ENCODE data around the gene ZC3H8. TPM values are rescaled to one million over a fixed set of nuclear protein-coding genes. Genes with fewer than 3 reads are reported as not detected.

ZC3H8 gene
- polyA plus RNA-seq, 1 donor: 16.3 TPM

DNA sequence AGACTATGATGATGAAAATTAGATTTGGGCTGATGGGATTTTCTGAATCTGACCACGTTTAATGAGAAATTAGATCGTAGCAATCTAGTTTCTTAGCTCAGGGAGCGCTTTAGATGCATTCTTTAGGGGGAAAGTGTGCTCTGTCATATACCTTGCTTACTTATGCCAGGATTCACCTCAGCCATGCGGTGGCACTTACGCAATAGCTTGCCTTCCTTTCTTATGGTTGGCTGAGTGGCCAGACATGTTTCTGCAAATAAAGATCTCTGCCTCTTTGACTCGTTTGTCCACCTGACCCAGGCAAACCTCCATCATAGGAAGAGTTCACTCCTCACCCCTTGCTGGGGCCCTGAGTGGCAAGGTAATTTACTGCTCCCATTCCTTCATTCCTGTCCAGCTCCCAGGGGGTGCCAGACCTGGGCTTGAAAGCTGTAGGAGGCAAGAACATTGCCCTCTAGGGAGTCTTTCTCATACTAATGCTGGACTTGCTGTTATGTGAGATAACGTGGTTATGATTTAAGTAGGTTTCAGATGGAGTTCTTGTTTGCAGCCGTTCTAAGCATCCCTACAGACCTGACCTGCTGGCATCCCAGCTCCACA lies 59.6 kb downstream of the ZC3H8 start:
- no peak for DNase-seq

DNA sequence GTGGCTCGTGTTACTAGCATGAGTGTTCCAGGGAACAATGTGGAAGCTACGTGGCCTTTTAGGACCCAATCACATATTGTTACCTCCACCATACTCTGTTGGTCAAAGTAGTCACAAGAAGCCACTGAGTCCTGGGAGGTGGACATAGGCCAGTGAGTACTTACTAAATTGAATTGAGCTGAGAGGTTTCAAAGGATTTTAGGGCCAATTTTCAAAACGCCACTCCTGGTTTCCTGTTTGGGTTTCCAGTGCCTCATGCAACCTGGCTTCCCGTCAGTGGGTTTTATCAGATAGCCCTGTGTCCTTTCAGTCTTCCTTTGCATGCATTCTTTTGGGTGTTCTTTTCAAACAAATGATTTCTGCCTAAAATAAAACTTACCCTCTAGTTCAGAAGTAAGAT lies 60.4 kb downstream of the ZC3H8 start:
- no peak for DNase-seq

DNA sequence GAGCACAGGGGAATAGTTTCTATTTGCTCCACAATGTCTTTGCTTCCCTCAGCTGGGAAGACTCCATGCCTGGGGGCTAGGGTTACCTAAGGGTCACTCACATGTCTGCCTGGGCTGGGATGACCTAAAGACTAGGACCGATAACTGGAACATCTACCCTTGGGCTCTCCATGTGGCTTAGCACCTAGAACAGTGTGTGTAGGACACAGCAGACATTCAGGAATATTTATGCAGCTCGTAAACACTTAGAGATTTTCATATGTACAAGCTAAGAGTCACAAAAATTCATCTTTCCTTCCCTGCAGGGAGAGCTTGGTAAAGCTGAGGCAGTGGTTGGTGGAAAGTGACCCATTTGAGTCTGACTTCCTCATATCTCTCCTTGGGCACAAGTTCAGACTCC lies 60.8 kb downstream of the ZC3H8 start:
- no peak for DNase-seq

- no peak for DNase-seq
These were observed 65.8 kb downstream of the ZC3H8 start for GRCh38 chr2:112189001-112189556.

GRCh38 chr2:112187805-112188596 lies 66.8 kb downstream of the ZC3H8 start:
- DNase-seq: no peak

DNA sequence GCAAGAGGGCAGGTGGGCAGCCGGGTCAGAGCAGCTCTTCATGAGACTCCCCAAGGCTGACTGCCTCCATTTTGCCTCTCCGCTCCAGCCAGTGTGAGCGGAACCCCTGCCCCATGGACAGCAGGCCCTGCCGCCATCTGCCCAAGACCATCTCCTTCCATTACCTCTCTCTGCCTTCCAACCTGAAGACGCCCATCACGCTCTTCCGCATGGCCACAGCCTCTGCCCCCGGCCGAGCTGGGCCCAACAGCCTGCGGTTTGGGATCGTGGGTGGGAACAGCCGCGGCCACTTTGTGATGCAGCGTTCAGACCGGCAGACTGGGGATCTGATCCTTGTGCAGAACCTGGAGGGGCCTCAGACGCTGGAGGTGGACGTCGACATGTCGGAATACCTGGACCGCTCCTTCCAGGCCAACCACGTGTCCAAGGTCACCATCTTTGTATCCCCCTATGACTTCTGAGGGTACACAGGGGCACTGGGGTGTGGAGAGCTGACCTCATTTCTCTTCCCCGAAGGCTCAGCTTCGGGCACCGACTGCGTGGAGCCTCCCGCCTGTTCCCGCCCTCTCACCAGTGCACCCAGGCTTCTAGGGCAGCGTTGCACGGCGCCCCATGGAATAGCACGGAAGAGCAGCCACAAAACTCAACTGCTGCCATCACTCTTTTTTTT lies 67.7 kb downstream of the ZC3H8 start:
- DNase-seq: no peak

GRCh38 chr2:112185131-112185530 lies 69.7 kb downstream of the ZC3H8 start:
- DNase-seq: no peak

GRCh38 chr2:112184121-112184520 lies 70.7 kb downstream of the ZC3H8 start:
- DNase-seq: no peak

- DNase-seq: no peak
These were observed 71.4 kb downstream of the ZC3H8 start for GRCh38 chr2:112183327-112184025.

- DNase-seq: no peak
These were observed 72.2 kb downstream of the ZC3H8 start for GRCh38 chr2:112182581-112183034.

DNA sequence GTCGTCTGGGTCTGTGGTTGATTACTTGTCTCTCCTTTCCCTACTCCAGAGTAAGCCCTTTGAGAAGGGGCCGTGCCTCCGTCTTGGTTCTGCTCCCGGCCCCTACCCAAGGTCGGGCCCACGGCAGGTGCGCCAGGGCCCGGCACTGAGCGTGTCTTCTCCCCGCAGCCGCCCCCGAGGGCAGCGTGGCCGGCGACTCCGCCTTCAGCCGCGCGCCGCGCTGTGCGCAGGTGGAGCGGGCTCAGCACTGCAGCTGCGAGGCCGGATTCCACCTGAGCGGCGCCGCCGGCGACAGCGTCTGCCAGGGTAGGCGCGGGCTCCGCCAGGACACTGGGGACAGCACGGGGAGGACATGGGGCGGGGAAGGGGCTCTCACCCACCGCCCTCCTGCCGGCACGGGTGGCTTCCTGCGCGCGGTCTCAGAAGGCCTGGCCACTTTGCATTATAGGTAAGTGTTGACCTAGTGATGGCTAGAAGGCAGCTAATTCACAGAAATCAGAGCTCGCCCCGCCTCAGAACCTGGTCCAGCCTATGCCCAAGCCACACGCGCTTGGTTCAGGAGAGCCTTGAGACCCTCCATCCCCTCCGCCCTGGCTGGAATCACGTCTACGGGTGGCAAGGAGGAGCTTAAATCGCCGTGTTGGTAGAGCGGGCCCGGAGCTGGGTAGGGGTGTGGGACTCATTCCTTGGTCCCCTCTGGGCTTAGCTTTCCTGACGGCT lies 73.1 kb downstream of the ZC3H8 start:
- no peak for DNase-seq

- DNase-seq: no peak
These were observed 78.8 kb downstream of the ZC3H8 start for GRCh38 chr2:112175958-112176573.

GRCh38 chr2:112175333-112175732 lies 79.5 kb downstream of the ZC3H8 start:
- no peak for DNase-seq

DNA sequence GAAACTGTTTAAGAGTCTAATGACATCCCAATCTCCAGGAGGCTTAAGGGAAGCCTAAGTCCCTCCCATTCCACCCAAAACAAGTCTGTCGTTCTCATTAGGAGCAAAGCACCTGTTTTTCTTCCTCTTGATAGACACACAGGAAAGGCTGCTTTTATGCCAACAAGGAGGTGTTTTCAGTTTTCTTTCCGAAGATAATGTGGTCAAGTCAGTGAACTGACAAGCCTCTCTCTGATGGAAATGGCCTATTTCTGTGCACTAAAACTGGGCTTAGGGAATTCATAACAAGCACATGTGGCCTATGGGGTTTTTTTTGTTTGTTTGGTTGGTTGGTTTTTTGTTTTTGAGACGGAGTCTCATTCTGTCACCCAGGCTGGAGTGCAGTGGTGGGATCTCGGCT lies 80.5 kb downstream of the ZC3H8 start:
- no peak for DNase-seq

DNA sequence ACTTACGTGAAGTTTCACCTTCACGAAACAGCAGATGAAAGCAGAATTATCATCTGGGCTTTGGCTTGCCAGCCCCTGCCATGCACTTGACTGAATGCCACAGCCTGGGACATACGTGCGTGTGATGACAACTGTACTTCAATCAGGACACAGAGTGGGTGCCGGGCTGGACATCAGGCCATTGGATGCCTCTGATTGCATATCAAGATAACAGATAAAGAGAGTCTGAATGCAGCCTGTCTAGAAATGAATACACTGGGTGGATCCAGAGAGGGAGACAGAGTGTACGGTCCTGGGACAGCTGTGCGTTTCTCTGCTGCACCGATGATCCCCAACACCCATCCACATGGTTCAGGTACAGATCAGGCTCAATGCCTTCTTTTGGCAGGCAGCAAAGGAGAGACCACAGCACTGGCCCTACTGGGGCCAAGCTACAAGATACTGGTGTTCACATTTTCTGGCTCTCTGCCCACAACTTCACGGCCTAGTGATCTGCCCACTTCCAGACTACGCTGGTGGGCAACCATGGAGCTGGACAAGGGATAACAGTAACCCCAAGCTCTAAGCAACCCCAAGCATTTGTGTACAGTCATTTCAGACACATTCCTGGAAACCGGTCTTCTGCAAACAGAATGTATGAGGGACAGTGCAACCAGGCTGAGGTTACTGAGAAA lies 81.1 kb downstream of the ZC3H8 start:
- no peak for DNase-seq

- DNase-seq: no peak
These were observed 84.3 kb downstream of the ZC3H8 start for GRCh38 chr2:112170495-112170894.

DNA sequence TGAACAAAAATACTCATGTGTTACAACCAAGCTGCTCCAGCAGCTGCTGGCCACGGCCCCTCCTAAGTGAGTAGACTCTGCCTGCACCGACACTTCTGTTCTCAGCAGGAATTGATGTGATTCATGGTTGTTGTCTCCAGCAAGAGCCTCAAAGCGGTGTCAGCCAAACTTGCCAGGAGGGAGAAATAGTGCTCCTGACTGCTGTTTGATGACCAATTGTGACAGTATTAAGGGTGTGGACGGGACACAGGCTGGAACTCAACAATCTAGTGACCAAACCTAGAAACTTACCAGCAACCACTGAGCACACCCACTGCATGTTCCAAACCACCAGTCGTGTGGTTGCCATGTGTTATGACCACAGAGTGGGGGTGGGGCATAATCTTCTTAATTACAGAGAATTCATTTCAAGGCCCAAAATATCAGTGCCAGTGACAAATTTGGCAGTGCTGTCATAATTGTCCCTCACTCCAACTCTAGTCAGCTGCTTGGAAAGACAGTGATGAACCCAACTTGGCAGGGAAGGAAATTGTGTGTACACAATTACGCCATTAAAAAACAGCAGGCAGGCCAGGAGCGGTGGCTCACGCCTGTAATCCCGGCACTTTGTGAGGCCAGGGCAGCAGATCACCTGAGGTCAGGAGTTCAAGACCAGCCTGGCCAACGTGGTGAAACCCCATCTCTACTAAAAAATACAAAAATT lies 86.3 kb downstream of the ZC3H8 start:
- DNase-seq: no peak

DNA sequence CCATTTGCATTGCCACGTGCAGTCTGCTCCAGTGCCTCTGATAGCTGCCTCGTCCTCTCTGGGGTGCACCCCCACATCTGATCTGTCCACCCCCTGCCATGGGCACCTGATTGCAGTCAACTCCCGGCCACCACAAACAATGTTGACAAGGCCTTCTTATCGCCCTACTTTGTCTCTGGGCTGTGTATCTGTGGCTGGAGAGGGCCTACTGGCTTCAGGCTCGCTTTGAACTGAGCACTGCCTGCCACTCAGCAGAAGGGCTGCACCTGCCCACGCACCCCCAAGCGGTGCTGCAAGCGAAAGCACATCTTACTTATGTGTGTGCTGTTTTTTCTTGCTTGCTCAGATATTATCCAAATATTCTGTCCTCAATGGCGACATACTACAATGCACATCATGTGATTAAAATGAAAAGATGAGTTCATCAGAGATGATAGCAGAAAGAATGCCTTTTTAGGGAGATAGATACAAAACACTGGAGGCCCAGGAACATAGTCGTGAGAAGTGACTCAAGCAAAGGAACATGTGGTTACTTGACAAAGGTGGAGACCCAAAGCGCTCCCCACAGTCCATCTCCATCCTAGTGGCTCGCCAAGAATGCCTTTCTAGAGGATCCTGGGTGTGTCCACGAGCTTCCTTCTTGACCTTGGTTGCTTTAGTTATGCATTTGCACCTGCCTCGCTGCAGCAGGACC lies 87.9 kb downstream of the ZC3H8 start:
- DNase-seq: no peak

GRCh38 chr2:112165296-112165695 lies 89.5 kb downstream of the ZC3H8 start:
- DNase-seq: no peak

DNA sequence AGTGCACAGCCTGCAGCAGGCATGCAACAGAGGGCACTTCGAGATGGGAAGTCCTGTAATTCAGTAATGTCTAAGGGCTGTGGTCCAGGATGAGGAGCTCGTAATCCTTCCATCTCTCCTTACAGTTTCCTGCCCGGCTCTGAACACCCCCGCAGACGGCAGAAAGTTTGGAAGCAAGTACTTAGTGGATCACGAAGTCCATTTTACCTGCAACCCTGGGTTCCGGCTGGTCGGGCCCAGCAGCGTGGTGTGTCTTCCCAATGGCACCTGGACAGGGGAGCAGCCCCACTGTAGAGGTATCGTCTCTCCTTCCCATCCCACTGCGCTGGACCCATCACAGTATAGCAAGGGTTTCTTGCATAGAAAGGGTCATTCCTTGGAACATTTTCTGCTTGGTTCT lies 90.0 kb downstream of the ZC3H8 start:
- DNase-seq: no peak

Data from hindlimb muscle (tissue), 1 donor.